Stimulated activated CD4-positive, alpha-beta T cell treated with anti-CD3 and anti-CD28 coated beads, Interleukin-2, amount 100 ng/mL, for 24 hours (primary cell): ENCODE results near the gene LYZL1.
"Not testable (repeated sequence)": the region's sequence is repeated elsewhere in the genome, so short reads cannot be mapped to it uniquely, and the experiment has no call there.

Experiments
- DNase-seq, 2 donors: peaks; one replicate each; pipeline ENCODE4 v3.0.0-alpha.2; 2020

The LYZL1 gene

GRCh38 chr10:29337526-29337925 is 48.7 kb downstream of the LYZL1 start:
- not testable (repeated sequence) for DNase-seq

GRCh38 chr10:29343607-29344038 is 54.8 kb downstream of the LYZL1 start:
- DNase-seq, result no peak

- DNase-seq, result no peak
These were observed 55.4 kb downstream of the LYZL1 start for GRCh38 chr10:29344073-29344820.

- DNase-seq, result no peak
These were observed 56.5 kb downstream of the LYZL1 start for GRCh38 chr10:29345144-29345909.

GRCh38 chr10:29345910-29346209 is 57.0 kb downstream of the LYZL1 start:
- DNase-seq, result no peak

DNA sequence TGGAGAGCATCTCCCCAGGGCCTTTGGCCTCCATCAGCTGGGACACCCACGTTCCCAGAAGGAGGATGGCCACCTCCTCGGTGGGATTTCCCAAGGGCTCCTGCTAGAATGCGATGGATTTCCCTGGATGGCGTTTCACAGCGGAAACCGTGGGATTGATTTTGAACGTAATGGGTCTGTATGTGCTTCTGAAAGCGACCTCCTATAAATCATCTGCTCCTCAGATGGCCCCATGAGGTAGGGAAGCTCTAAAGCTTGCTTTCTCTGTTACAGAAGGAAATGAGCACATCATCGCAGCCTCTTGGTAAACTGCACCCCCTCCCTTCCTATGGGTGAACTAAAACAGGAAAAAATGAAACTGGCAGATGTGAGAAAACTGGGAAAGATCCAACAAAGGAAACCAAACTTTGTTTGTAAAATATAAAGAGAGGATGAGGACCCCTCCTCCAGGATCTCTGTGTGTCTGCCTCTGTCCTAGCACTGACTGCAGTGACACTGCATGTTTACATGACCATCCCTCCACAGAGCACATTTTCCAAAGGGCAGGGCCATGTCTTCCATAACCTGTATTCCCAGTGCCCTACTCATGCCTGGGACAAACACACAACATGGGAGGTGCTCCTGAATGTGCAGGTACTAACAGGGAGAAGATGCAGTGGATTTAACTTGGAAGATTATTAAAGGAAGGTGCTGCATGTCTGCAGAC is 57.6 kb downstream of the LYZL1 start:
- DNase-seq, result no peak

GRCh38 chr10:29348836-29349235 is 60.0 kb downstream of the LYZL1 start:
- no peak for DNase-seq

DNA sequence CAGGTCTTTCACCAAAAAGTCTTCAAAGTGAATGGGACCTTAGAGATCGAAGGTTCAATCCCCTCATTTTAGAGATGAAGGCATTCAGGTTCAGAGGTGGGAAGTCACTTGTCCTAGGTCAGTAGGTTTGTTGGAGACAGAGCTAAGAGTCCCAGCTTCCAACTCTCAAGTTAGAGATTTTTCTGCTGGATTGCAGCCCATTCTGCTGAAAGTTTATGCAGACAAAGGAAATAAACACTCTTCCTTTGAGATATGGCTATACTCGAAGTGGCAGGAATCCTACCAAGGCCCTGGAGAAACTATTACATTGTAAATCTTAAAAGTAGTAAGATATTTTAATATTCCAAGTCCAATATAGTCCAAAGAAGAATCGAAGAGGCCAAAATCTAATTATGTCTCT is 64.4 kb downstream of the LYZL1 start:
- DNase-seq, result no peak

DNA sequence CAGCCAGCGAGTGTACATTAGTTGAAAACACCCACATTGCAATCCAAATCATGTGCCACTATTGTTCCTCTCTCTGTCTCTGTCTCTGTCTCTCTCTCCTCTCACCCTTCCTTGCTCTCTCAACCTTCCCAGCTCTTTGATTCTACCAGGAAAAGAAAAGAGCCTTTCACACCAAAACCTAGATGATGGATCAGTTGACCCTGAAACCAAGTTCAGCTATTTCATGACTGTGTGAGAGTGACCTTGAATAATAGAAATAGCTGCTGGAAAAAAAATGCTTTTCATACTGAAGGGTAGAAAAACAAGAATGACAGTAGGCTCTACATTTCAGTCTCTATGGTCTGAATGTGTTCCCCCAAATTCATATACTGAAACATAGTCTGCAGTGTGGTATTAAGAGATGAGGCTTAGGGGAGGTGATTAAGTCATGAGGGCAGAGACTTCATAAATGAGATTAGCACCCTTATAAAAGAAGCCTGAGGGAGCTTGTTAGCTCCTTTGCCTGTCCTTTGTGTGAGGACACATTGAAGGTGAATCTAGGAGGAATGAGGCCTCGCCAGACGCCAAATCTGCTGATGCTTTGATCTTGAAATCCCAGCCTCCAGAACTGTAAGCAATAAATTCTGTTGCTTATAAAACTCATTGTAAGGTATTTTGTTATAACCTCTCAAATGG is 65.2 kb downstream of the LYZL1 start:
- no peak for DNase-seq

- DNase-seq, result no peak
These were observed 66.6 kb downstream of the LYZL1 start for GRCh38 chr10:29355411-29355991.

GRCh38 chr10:29356931-29357330 is 68.1 kb downstream of the LYZL1 start:
- DNase-seq, result no peak

DNA sequence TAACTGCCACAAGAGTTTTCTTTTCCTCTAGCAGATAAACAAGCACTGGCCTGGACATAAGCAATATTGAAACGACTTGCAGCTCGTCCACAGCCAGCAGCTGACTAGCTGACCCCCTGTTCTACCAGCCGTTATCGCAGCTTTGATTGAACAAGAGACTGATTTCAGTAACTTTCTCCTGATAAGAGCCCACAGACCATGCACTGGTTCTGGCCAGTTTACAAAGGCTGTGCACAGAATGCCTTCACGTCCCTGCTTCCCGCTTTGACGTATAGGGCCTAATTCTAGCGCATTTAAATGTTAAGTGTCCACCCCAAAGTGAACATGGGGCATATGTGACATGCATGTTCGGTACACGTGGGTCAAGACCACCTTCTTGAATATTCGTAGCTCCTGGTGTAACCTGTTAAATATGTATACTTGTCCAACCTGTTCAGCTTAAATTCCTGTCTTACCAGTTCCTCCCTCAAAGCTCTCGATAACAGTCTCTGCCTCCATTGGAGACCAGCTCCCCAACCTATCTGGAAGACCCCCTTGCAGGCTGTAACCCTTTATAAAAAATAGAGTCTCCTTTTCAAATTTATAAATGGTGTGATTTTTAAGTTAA is 69.2 kb downstream of the LYZL1 start:
- no peak for DNase-seq

- not testable (repeated sequence) for DNase-seq
These were observed 71.5 kb downstream of the LYZL1 start for GRCh38 chr10:29360215-29360853.
